ENCODE measurements around the gene DGKI. TPM values are rescaled to one million over a fixed set of nuclear protein-coding genes. Genes with fewer than 3 reads are reported as not detected.

Gene DGKI
- total and polyA plus RNA-seq, 9 of the 15 experiments (the other 6 are each of a cell fraction or from before 2014, with no cell fraction given) = 0.11 to 0.54 (median 0.15) TPM; not detected in 5

DNA sequence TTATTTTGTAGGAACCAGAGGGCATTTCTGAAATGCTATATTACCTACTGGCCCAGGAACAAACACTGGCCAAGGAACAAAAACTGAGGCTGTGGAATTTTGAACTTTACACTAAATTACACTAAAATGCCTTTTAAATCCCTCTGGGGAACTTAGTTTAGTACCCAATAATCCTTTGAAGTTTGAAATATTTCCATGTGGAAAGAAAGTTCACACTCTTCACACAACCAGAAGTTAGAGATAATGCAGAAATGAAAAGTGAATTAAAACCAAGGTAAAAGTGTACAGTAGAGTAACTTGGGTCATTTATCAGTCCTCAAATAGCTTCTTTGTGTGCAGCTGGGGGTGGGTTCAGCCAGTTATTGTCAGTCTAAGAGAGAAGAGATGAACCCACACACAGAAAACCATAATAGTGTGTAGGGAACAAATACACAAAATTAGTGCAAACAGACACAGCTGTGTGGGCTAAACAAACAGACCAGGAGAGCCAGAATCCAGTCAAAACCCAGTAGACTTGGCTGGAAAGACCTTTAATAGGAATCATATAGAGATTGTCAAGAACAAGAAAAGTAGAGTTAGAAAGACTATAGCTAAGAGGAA is 46.5 kb upstream of the DGKI start:
- no peak for FAIRE-seq
- intact Hi-C loops (cut with micrococcal nuclease) (no loop called here), in situ Hi-C loops (cut with MboI) (no loop called here)

More for the DNA sequence above, 46.5 kb upstream of the DGKI start:
- H3K27me3 ChIP-seq (ENCODE audit: control insufficient read depth in 2 of 2, insufficient read depth in 2 of 2, low read length in 2 of 2) = no peaks in the 10 kb centered on the region
- no peak for TF ChIP-seq PHB2 (IDR thresholded peaks at IDR 0.05; ENCODE audit: low read depth)
- no peak for TF ChIP-seq PPARD (CRISPR knock-in tag; IDR thresholded peaks at IDR 0.05)
- no peak for TF ChIP-seq FOXJ3 (CRISPR knock-in tag; IDR thresholded peaks at IDR 0.05)
- TF ChIP-seq, protein P1, sequence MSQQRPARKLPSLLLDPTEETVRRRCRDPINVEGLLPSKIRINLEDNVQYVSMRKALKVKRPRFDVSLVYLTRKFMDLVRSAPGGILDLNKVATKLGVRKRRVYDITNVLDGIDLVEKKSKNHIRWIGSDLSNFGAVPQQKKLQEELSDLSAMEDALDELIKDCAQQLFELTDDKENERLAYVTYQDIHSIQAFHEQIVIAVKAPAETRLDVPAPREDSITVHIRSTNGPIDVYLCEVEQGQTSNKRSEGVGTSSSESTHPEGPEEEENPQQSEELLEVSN (IDR thresholded peaks at IDR 0.05; ENCODE audit: borderline replicate concordance in 1 of 2, extremely low read depth in 1 of 2, insufficient read depth in 1 of 2, insufficient read length in 1 of 2, low read depth in 1 of 2, low read length in 1 of 2, poor library complexity in 1 of 2, severe bottlenecking in 1 of 2) = no peak
- TF ChIP-seq HNRNPK (IDR thresholded peaks at IDR 0.05; ENCODE audit: low read depth, low read length, poor library complexity, severe bottlenecking) = no peak
- TF ChIP-seq ZNF133 (CRISPR knock-in tag; IDR thresholded peaks at IDR 0.05) = no peak
- TF ChIP-seq, protein P2, sequence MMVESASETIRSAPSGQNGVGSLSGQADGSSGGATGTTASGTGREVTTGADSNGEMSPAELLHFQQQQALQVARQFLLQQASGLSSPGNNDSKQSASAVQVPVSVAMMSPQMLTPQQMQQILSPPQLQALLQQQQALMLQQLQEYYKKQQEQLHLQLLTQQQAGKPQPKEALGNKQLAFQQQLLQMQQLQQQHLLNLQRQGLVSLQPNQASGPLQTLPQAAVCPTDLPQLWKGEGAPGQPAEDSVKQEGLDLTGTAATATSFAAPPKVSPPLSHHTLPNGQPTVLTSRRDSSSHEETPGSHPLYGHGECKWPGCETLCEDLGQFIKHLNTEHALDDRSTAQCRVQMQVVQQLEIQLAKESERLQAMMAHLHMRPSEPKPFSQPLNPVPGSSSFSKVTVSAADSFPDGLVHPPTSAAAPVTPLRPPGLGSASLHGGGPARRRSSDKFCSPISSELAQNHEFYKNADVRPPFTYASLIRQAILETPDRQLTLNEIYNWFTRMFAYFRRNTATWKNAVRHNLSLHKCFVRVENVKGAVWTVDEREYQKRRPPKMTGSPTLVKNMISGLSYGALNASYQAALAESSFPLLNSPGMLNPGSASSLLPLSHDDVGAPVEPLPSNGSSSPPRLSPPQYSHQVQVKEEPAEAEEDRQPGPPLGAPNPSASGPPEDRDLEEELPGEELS (CRISPR knock-in tag; IDR thresholded peaks at IDR 0.05; ENCODE audit: borderline replicate concordance) = no peak
- no peak for TF ChIP-seq SAP30 (IDR thresholded peaks at IDR 0.05; ENCODE audit: borderline replicate concordance, insufficient read depth, low read depth, low read length, poor library complexity, severe bottlenecking)
- TF ChIP-seq, protein P3, sequence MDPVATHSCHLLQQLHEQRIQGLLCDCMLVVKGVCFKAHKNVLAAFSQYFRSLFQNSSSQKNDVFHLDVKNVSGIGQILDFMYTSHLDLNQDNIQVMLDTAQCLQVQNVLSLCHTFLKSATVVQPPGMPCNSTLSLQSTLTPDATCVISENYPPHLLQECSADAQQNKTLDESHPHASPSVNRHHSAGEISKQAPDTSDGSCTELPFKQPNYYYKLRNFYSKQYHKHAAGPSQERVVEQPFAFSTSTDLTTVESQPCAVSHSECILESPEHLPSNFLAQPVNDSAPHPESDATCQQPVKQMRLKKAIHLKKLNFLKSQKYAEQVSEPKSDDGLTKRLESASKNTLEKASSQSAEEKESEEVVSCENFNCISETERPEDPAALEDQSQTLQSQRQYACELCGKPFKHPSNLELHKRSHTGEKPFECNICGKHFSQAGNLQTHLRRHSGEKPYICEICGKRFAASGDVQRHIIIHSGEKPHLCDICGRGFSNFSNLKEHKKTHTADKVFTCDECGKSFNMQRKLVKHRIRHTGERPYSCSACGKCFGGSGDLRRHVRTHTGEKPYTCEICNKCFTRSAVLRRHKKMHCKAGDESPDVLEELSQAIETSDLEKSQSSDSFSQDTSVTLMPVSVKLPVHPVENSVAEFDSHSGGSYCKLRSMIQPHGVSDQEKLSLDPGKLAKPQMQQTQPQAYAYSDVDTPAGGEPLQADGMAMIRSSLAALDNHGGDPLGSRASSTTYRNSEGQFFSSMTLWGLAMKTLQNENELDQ (CRISPR knock-in tag; IDR thresholded peaks at IDR 0.05; ENCODE audit: borderline replicate concordance) = no peak
- no peak for TF ChIP-seq ZNF699 (CRISPR knock-in tag; IDR thresholded peaks at IDR 0.05; ENCODE audit: insufficient replicate concordance)
- no peak for TF ChIP-seq MECOM (CRISPR knock-in tag; IDR thresholded peaks at IDR 0.05)
- TF ChIP-seq PHF20 (IDR thresholded peaks at IDR 0.05; ENCODE audit: partially characterized antibody) = no peak
- no peaks in the 10 kb centered on the region for H3K79me2 ChIP-seq (ENCODE audit: control insufficient read depth, insufficient read depth, low read length)
- H3K9me3 ChIP-seq (replicated peaks; ENCODE audit: control insufficient read depth, insufficient read depth, low read depth, low read length) = no peaks in the 10 kb centered on the region
- CTCF ChIA-PET (ENCODE audit: low intra/inter-chr PET ratio) = no interaction called here
- no peak overlapping the region for H2AFZ ChIP-seq (ENCODE audit: low read depth, low read length)
- H4K20me1 ChIP-seq (replicated peaks; ENCODE audit: control insufficient read depth, insufficient read depth, low read length) = no peaks in the 10 kb centered on the region
- peaks cover 0 to 2% of the 10 kb centered on the region in 2 experiments; a peak in 2 of 5 replicates for H3K4me1 ChIP-seq (replicated peaks in 1 of 2; ENCODE audit: control insufficient read depth in 2 of 2, insufficient read depth in 2 of 2, low read length in 2 of 2)
- POLR2A ChIA-PET = no interaction called here
- no peaks in the 10 kb centered on the region for H3K9me1 ChIP-seq (ENCODE audit: control insufficient read depth, insufficient read depth, low read length)
- BruUV-seq (replicated peaks) = no TSS peak
- no peak overlapping the region for H3K4me3 ChIP-seq
- DNase-seq (ENCODE audit: extremely low read depth in 1 of 4, low spot score in 3 of 4) = no peak
- ATAC-seq = no peak
- H3K9ac ChIP-seq (ENCODE audit: insufficient read depth in 1 of 2, low read depth in 2 of 2, low read length in 2 of 2) = no peak overlapping the region
- no peak overlapping the region for H3K27ac ChIP-seq (ENCODE audit: extremely low read depth, low read depth, low read length)
- peaks cover 71% of the 10 kb centered on the region for H3K36me3 ChIP-seq (ENCODE audit: control insufficient read depth, insufficient read depth, low read length)
- no peak overlapping the region for H3K4me2 ChIP-seq (ENCODE audit: insufficient read depth, low read length)
